Panc1 (cell line): ENCODE data around the gene RNPS1. TPM values are rescaled to one million over a fixed set of nuclear protein-coding genes. Genes with fewer than 3 reads are reported as not detected.

Experiments used
- ATAC-seq: fragments of 200-7000 bp; cut with Tn5 transposase; 2 replicates; pipeline ENCODE4 v1.9.1; 2020; ENCODE audit warnings: mild to moderate bottlenecking, moderate library complexity
- BruUV-seq: library from RNA; stranded (reverse); fragments of 400-500 nt; replicated peaks from 2 replicates; lab custom pipeline; 2021; lab: Mats Ljungman, UMichigan
- CTCF ChIA-PET: fragments of 300-600 bp; sonication (Branson Sonifier 250); formaldehyde crosslinking; loops from one replicate; lab custom pipeline; 2022; ENCODE audit warnings: antibody characterized with exemption; lab: Charles Lee
- POLR2A ChIA-PET: fragments of 300-600 bp; sonication (Branson Sonifier 250); formaldehyde crosslinking; loops from one replicate; lab custom pipeline; 2022; ENCODE audit warnings: antibody characterized with exemption; lab: Charles Lee
- DNase-seq: peaks from one replicate; pipeline ENCODE4 v3.0.0-alpha.2; 2010; ENCODE audit warnings: low read depth, low spot score
- H3K27ac ChIP-seq: 2 replicates; pipeline ENCODE4 v1.5.1; 2011; ENCODE audit warnings: mild to moderate bottlenecking, low read length, inconsistent platforms
- H3K27me3 ChIP-seq: fragments of 200-500 bp; sonication (Bioruptor generic); 2 replicates; pipeline ENCODE4 v1.6.0; 2014; ENCODE audit warnings: low read length, inconsistent platforms; ENCODE audit not compliant: control insufficient read depth, insufficient read depth
- H3K36me3 ChIP-seq: fragments of 200-500 bp; sonication (Bioruptor generic); 2 replicates; pipeline ENCODE4 v1.5.1; 2014; ENCODE audit warnings: inconsistent platforms, mild to moderate bottlenecking, low read length, moderate library complexity; ENCODE audit not compliant: control insufficient read depth, insufficient read depth
- H3K4me1 ChIP-seq: 2 replicates; pipeline ENCODE4 v1.5.1; 2011; ENCODE audit warnings: inconsistent platforms, mild to moderate bottlenecking, low read length, moderate library complexity; ENCODE audit not compliant: control insufficient read depth, insufficient read depth
- H3K4me3 ChIP-seq, 2 experiments: 2 replicates each; pipeline ENCODE4 v1.5.1; 2011 to 2012; ENCODE audit warnings: low read depth in 2 of 2, low read length in 2 of 2, mild to moderate bottlenecking in 2 of 2, inconsistent platforms in 1 of 2, moderate library complexity in 1 of 2
- H3K9me3 ChIP-seq: fragments of 200-500 bp; sonication (Bioruptor generic); 2 replicates; pipeline ENCODE4 v1.5.1; 2014; ENCODE audit warnings: low read depth, mild to moderate bottlenecking, inconsistent platforms, low read length, moderate library complexity; ENCODE audit not compliant: control insufficient read depth, insufficient read depth
- CTCF ChIP-seq: fragments of 450-650 bp; IDR thresholded peaks from 2 replicates; pipeline ENCODE4 v1.5.1; 2017; ENCODE audit warnings: mild to moderate bottlenecking
- POLR2AphosphoS5 ChIP-seq: IDR thresholded peaks from 2 replicates; pipeline ENCODE4 v1.6.1; 2012; ENCODE audit warnings: mild to moderate bottlenecking, low read depth, low read length, moderate library complexity
- REST ChIP-seq, 2 experiments: IDR thresholded peaks; 2 replicates each; pipeline ENCODE4 v1.6.1; 2011 to 2012; ENCODE audit warnings: low read depth in 2 of 2, control low read depth in 1 of 2, low read length in 1 of 2, mild to moderate bottlenecking in 1 of 2, moderate library complexity in 1 of 2; ENCODE audit not compliant: insufficient read depth in 1 of 2
- SIN3A ChIP-seq: IDR thresholded peaks from 2 replicates; pipeline ENCODE4 v1.6.1; 2012; ENCODE audit warnings: low read depth, mild to moderate bottlenecking, low read length, moderate library complexity, borderline replicate concordance; ENCODE audit not compliant: insufficient read depth
- TCF7L2 ChIP-seq: IDR thresholded peaks from 2 replicates; pipeline ENCODE4 v1.6.1; 2011; ENCODE audit warnings: mild to moderate bottlenecking, low read depth, low read length, inconsistent platforms
- in situ Hi-C: cut with HindIII; loops from 2 replicates; pipeline ENCODE4 v1.10.0; 2016; ENCODE audit warnings: low sequenced_read_pairs, low pct_unique_long_range_greater_than_20kb
- intact Hi-C: fragments of 100-400 bp; cut with micrococcal nuclease; formaldehyde crosslinking; loops from one replicate; pipeline ENCODE4 v1.10.0; 2022; ENCODE audit not compliant: unreplicated experiment
- total RNA-seq: library from RNA; stranded (reverse); gene quantifications from one replicate; pipeline ENCODE4 v1.2.1, GENCODE V29; 2021; ENCODE audit not compliant: unreplicated experiment

Gene RNPS1
- total RNA-seq, 1 experiment from 2014 or later: 249 TPM

GRCh38 chr16:2228161-2228824 lies 39.6 kb downstream of the RNPS1 start:
- Histone ChIP-seq H3K36me3 (peaks cover 8% of the 10 kb centered on the region; the same call in 1 of the 2 replicates), H3K9me3 (no peaks in the 10 kb centered on the region), H3K4me1 (peaks cover 16% of the 10 kb centered on the region), H3K27ac (no peak overlapping the region), H3K4me3 (no peak overlapping the region), H3K27me3 (no peaks in the 10 kb centered on the region)
- DNase-seq (no peak), ATAC-seq (no peak)
- POLR2A ChIA-PET: no interaction called here
- BruUV-seq: no TSS peak
- in situ Hi-C loops: no loop called here
- TF ChIP-seq SIN3A (no peak), REST (IDR thresholded peaks at IDR 0.05; ENCODE audit: insufficient read depth in 1 of 2, low read depth in 2 of 2, low read length in 1 of 2) (no peak), POLR2AphosphoS5 (no peak), TCF7L2 (no peak), CTCF (no peak)
- CTCF ChIA-PET: no interaction called here
- intact Hi-C loops: no loop called here

- ATAC-seq: no peak
- no TSS peak for BruUV-seq
- intact Hi-C loops (no loop called here), in situ Hi-C loops (no loop called here)
- no peaks in the 10 kb centered on the region for H3K9me3 ChIP-seq
- no peaks in the 10 kb centered on the region for H3K27me3 ChIP-seq
- H3K4me3 ChIP-seq: no peak overlapping the region
- DNase-seq: no peak
- POLR2A ChIA-PET: no interaction called here
- H3K27ac ChIP-seq: no peak overlapping the region
- CTCF ChIA-PET: no interaction called here
- TF ChIP-seq TCF7L2 (no peak), REST (IDR thresholded peaks at IDR 0.05; ENCODE audit: insufficient read depth in 1 of 2, low read depth in 2 of 2, low read length in 1 of 2) (no peak)
- peaks cover 16% of the 10 kb centered on the region for H3K4me1 ChIP-seq
- H3K36me3 ChIP-seq: peaks cover 8% of the 10 kb centered on the region; the same call in 1 of the 2 replicates
Measured at GRCh38 chr16:2226918-2227317, 41.0 kb downstream of the RNPS1 start.
